GM12878 (cell line): ENCODE measurements around the gene ZNF761. TPM values are rescaled to one million over a fixed set of nuclear protein-coding genes. Genes with fewer than 3 reads are reported as not detected.
A peak's percentile ranks its signal among the peaks of the same experiment; 100 is the strongest.

ENCODE experiments used
- BRCA1 ChIP-seq: IDR thresholded peaks from 2 replicates; pipeline ENCODE4 v1.6.1; 2011; ENCODE audit warnings: low read depth, low read length, improper control_type of control experiment
- CHD1 ChIP-seq: IDR thresholded peaks from 2 replicates; pipeline ENCODE4 v1.6.1; 2012; ENCODE audit warnings: low read depth, low read length, improper control_type of control experiment
- CREB1 ChIP-seq: IDR thresholded peaks from 2 replicates; pipeline ENCODE4 v1.6.1; 2012; ENCODE audit warnings: low read depth, mild to moderate bottlenecking, inconsistent platforms
- HCFC1 ChIP-seq: fragments of 150-350 bp; IDR thresholded peaks from 2 replicates; pipeline ENCODE4 v1.6.1; 2014; ENCODE audit warnings: low read length
- HDAC6 ChIP-seq: fragments of 200-600 bp; sonication (generic); IDR thresholded peaks from one replicate; pipeline ENCODE4 v1.8.0; 2017; ENCODE audit warnings: antibody characterized with exemption; ENCODE audit not compliant: unreplicated experiment
- IRF4 ChIP-seq: IDR thresholded peaks from 2 replicates; pipeline ENCODE4 v1.6.1; 2011; ENCODE audit warnings: low read depth, low read length
- KLF5 ChIP-seq: fragments of 450-650 bp; IDR thresholded peaks from 2 replicates; pipeline ENCODE4 v1.6.1; 2014; ENCODE audit warnings: mild to moderate bottlenecking; ENCODE audit not compliant: partially characterized antibody
- MEF2A ChIP-seq: IDR thresholded peaks from 2 replicates; pipeline ENCODE4 v1.6.1; 2011; ENCODE audit warnings: low read depth, mild to moderate bottlenecking, low read length, moderate library complexity; ENCODE audit not compliant: insufficient read depth
- MTA2 ChIP-seq: fragments of 450-650 bp; IDR thresholded peaks from 2 replicates; pipeline ENCODE4 v1.6.1; 2016; ENCODE audit warnings: low read depth, mild to moderate bottlenecking, moderate library complexity
- NR2C2 ChIP-seq: IDR thresholded peaks from 2 replicates; pipeline ENCODE4 v1.6.1; 2011; ENCODE audit warnings: borderline replicate concordance, low read depth; ENCODE audit not compliant: control insufficient read depth, insufficient read length
- PAX8 ChIP-seq: fragments of 450-650 bp; IDR thresholded peaks from 2 replicates; pipeline ENCODE4 v1.6.1; 2017; ENCODE audit warnings: mild to moderate bottlenecking, moderate library complexity
- RAD21 ChIP-seq: IDR thresholded peaks from 2 replicates; pipeline ENCODE4 v1.6.1; 2011; ENCODE audit warnings: mild to moderate bottlenecking, low read depth, low read length, moderate library complexity; ENCODE audit not compliant: insufficient read depth
- RELB ChIP-seq: fragments of 450-650 bp; IDR thresholded peaks from 2 replicates; pipeline ENCODE4 v1.6.1; 2017; ENCODE audit warnings: low read depth, mild to moderate bottlenecking, moderate library complexity
- SIN3A ChIP-seq: IDR thresholded peaks from 2 replicates; pipeline ENCODE4 v1.6.1; 2012; ENCODE audit warnings: low read depth, low read length, improper control_type of control experiment
- SIX5 ChIP-seq: IDR thresholded peaks from 2 replicates; pipeline ENCODE4 v1.6.1; 2011; ENCODE audit warnings: mild to moderate bottlenecking, low read depth, low read length, moderate library complexity; ENCODE audit not compliant: severe bottlenecking
- SMAD5 ChIP-seq: IDR thresholded peaks from 2 replicates; pipeline ENCODE4 v1.6.1; 2016; ENCODE audit warnings: antibody characterized with exemption, low read depth
- SMC3 ChIP-seq: IDR thresholded peaks from 2 replicates; pipeline ENCODE4 v1.6.1; 2011; ENCODE audit warnings: low read length, improper control_type of control experiment, borderline replicate concordance
- SPI1 ChIP-seq: IDR thresholded peaks from 2 replicates; pipeline ENCODE4 v1.6.1; 2011; ENCODE audit warnings: low read depth, mild to moderate bottlenecking, low read length, moderate library complexity, borderline replicate concordance; ENCODE audit not compliant: insufficient read depth
- STAT3 ChIP-seq: IDR thresholded peaks from 2 replicates; pipeline ENCODE4 v1.6.1; 2011; ENCODE audit warnings: low read depth, low read length, improper control_type of control experiment
- TAF1 ChIP-seq: IDR thresholded peaks from 2 replicates; pipeline ENCODE4 v1.6.1; 2011; ENCODE audit warnings: mild to moderate bottlenecking, low read depth, low read length, borderline replicate concordance
- TARDBP ChIP-seq: IDR thresholded peaks from 2 replicates; pipeline ENCODE4 v1.6.1; 2016; ENCODE audit warnings: borderline replicate concordance
- ZNF24 ChIP-seq: fragments of 450-650 bp; IDR thresholded peaks from 2 replicates; pipeline ENCODE4 v1.6.1; 2017; ENCODE audit warnings: antibody characterized with exemption, mild to moderate bottlenecking
- polyA plus RNA-seq, 11 experiments: library from polyadenylated mRNA; depleted of rRNA in 4 of 11; unstranded in 6 of 11; stranded (reverse) in 5 of 11; fragments of >200 nt; fragmentation: Nextera tagmentation in 4 of 11; fragmentation: Illumina TruSeq in 1 of 11; extraction: Ambion mirVana in 4 of 11; extraction: Trizol in 1 of 11; gene quantifications; 1 replicate in 1 of 11; 2 replicates in 10 of 11; pipeline versions ENCODE4 v1.2.1 to v1.2.3, GENCODE V29; 2011 to 2016; ENCODE audit warnings: inconsistent platforms in 2 of 11, missing spikeins in 2 of 11, low read depth in 1 of 11
- total RNA-seq, 4 experiments: library from RNA; depleted of rRNA in 3 of 4; stranded (reverse); fragments of >200 nt in 3 of 4; fragmentation: Illumina TruSeq in 1 of 4; extraction: Trizol in 1 of 4; gene quantifications; 2 replicates each; pipeline versions ENCODE4 v1.2.1 to v1.2.3, GENCODE V29; 2013 to 2021
- TF ChIP-seq, protein P1 (sequence below): IDR thresholded peaks from 2 replicates; pipeline ENCODE4 v1.6.1; 2012; ENCODE audit warnings: low read depth, low read length, improper control_type of control experiment
- TF ChIP-seq, protein P2 (sequence below): IDR thresholded peaks from 2 replicates; pipeline ENCODE4 v1.6.1; 2012; ENCODE audit warnings: improper control_type of control experiment, low read depth, low read length; ENCODE audit not compliant: insufficient replicate concordance

ZNF761 gene
- total and polyA plus RNA-seq, 10 of the 15 experiments (the other 5 are each of a cell fraction or from before 2014, with no cell fraction given), result 7.9 to 22.7 (median 10.6) TPM

GRCh38 chr19:53467485-53468262, 35.9 kb downstream of the ZNF761 start, which contains the start of gene ZNF813 (continued):
- TF ChIP-seq PAX8 (no peak), CHD1 (no peak), MEF2A (no peak), IRF4 (no peak), HCFC1 (0 out of 2 replicates have a peak, but pooled peaks have one; percentile 15), SMAD5 (no peak), KLF5 (no peak), SMC3 (no peak), ZNF24 (no peak), MTA2 (0 out of 2 replicates have a peak, but pooled peaks have one; percentile 25), SIX5 (no peak), TARDBP (no peak), RELB (0 out of 2 replicates have a peak, but pooled peaks have one; percentile 23), BRCA1 (no peak), SIN3A (peak; percentile 54; the same call in 1 of the 2 replicates), NR2C2 (no peak), TAF1 (peak; percentile 67; the same call in 1 of the 2 replicates), STAT3 (no peak), CREB1 (no peak), RAD21 (no peak), SPI1 (0 out of 2 replicates have a peak, but pooled peaks have one; percentile 9), HDAC6 (peak; percentile 41)
- TF ChIP-seq, protein P1, sequence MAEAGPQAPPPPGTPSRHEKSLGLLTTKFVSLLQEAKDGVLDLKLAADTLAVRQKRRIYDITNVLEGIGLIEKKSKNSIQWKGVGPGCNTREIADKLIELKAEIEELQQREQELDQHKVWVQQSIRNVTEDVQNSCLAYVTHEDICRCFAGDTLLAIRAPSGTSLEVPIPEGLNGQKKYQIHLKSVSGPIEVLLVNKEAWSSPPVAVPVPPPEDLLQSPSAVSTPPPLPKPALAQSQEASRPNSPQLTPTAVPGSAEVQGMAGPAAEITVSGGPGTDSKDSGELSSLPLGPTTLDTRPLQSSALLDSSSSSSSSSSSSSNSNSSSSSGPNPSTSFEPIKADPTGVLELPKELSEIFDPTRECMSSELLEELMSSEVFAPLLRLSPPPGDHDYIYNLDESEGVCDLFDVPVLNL, result peak; percentile 89
- TF ChIP-seq, protein P2, sequence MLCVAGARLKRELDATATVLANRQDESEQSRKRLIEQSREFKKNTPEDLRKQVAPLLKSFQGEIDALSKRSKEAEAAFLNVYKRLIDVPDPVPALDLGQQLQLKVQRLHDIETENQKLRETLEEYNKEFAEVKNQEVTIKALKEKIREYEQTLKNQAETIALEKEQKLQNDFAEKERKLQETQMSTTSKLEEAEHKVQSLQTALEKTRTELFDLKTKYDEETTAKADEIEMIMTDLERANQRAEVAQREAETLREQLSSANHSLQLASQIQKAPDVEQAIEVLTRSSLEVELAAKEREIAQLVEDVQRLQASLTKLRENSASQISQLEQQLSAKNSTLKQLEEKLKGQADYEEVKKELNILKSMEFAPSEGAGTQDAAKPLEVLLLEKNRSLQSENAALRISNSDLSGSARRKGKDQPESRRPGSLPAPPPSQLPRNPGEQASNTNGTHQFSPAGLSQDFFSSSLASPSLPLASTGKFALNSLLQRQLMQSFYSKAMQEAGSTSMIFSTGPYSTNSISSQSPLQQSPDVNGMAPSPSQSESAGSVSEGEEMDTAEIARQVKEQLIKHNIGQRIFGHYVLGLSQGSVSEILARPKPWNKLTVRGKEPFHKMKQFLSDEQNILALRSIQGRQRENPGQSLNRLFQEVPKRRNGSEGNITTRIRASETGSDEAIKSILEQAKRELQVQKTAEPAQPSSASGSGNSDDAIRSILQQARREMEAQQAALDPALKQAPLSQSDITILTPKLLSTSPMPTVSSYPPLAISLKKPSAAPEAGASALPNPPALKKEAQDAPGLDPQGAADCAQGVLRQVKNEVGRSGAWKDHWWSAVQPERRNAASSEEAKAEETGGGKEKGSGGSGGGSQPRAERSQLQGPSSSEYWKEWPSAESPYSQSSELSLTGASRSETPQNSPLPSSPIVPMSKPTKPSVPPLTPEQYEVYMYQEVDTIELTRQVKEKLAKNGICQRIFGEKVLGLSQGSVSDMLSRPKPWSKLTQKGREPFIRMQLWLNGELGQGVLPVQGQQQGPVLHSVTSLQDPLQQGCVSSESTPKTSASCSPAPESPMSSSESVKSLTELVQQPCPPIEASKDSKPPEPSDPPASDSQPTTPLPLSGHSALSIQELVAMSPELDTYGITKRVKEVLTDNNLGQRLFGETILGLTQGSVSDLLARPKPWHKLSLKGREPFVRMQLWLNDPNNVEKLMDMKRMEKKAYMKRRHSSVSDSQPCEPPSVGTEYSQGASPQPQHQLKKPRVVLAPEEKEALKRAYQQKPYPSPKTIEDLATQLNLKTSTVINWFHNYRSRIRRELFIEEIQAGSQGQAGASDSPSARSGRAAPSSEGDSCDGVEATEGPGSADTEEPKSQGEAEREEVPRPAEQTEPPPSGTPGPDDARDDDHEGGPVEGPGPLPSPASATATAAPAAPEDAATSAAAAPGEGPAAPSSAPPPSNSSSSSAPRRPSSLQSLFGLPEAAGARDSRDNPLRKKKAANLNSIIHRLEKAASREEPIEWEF, result no peak
